Rectal smooth muscle tissue (tissue), 1 donor: ENCODE measurements around the gene ROBO1.

Source experiments
- H3K27ac ChIP-seq: one replicate; pipeline ENCODE4 v1.7.0; 2013; ENCODE audit warnings: low read depth, low read length, inconsistent platforms
- H3K27me3 ChIP-seq: one replicate; pipeline ENCODE4 v1.7.0; 2013; ENCODE audit warnings: low read length; ENCODE audit not compliant: control insufficient read depth, insufficient read depth
- H3K36me3 ChIP-seq: one replicate; pipeline ENCODE4 v1.7.0; 2013; ENCODE audit warnings: low read length; ENCODE audit not compliant: control insufficient read depth, insufficient read depth
- H3K4me1 ChIP-seq: one replicate; pipeline ENCODE4 v1.7.0; 2013; ENCODE audit warnings: low read length; ENCODE audit not compliant: control insufficient read depth, insufficient read depth
- H3K4me3 ChIP-seq: one replicate; pipeline ENCODE4 v1.7.0; 2013; ENCODE audit warnings: low read length
- H3K9ac ChIP-seq: one replicate; pipeline ENCODE4 v1.7.0; 2013; ENCODE audit warnings: low read length

Gene ROBO1

GRCh38 chr3:79146024-79146423 is 621.8 kb downstream of the ROBO1 start:
- Histone ChIP-seq H3K27ac (no peak overlapping the region), H3K27me3 (no peaks in the 10 kb centered on the region)

GRCh38 chr3:79140708-79141107 is 627.1 kb downstream of the ROBO1 start:
- no peak overlapping the region for H3K4me3 ChIP-seq
- H3K27me3 ChIP-seq = no peaks in the 10 kb centered on the region
- H3K27ac ChIP-seq = no peak overlapping the region
- no peak overlapping the region for H3K9ac ChIP-seq
- H3K36me3 ChIP-seq = no peaks in the 10 kb centered on the region
- H3K4me1 ChIP-seq = no peaks in the 10 kb centered on the region

More at GRCh38 chr3:79146024-79146423, 621.8 kb downstream of the ROBO1 start:
- H3K4me1 ChIP-seq = no peaks in the 10 kb centered on the region
- no peaks in the 10 kb centered on the region for H3K36me3 ChIP-seq
- H3K4me3 ChIP-seq = no peak overlapping the region
- no peak overlapping the region for H3K9ac ChIP-seq

- H3K4me1 ChIP-seq = no peaks in the 10 kb centered on the region
- no peaks in the 10 kb centered on the region for H3K36me3 ChIP-seq
- no peak overlapping the region for H3K4me3 ChIP-seq
- H3K27me3 ChIP-seq = no peaks in the 10 kb centered on the region
- H3K27ac ChIP-seq = no peak overlapping the region
- no peak overlapping the region for H3K9ac ChIP-seq
Observed at GRCh38 chr3:79139395-79140068, 628.3 kb downstream of the ROBO1 start.

GRCh38 chr3:79125313-79125984 is 642.3 kb downstream of the ROBO1 start:
- no peak overlapping the region for H3K27ac ChIP-seq
- H3K4me3 ChIP-seq = no peak overlapping the region
- no peaks in the 10 kb centered on the region for H3K27me3 ChIP-seq
- no peaks in the 10 kb centered on the region for H3K4me1 ChIP-seq
- no peaks in the 10 kb centered on the region for H3K36me3 ChIP-seq
- H3K9ac ChIP-seq = no peak overlapping the region

- H3K9ac ChIP-seq = no peak overlapping the region
- H3K4me3 ChIP-seq = no peak overlapping the region
- no peaks in the 10 kb centered on the region for H3K27me3 ChIP-seq
- no peaks in the 10 kb centered on the region for H3K36me3 ChIP-seq
- no peaks in the 10 kb centered on the region for H3K4me1 ChIP-seq
- H3K27ac ChIP-seq = no peak overlapping the region
Observed at GRCh38 chr3:79115458-79115857, 652.3 kb downstream of the ROBO1 start.

- Histone ChIP-seq H3K27me3 (no peaks in the 10 kb centered on the region), H3K27ac (no peak overlapping the region), H3K9ac (no peak overlapping the region), H3K4me1 (no peaks in the 10 kb centered on the region), H3K4me3 (no peak overlapping the region), H3K36me3 (no peaks in the 10 kb centered on the region)
Observed at GRCh38 chr3:79113876-79114275, 653.9 kb downstream of the ROBO1 start.

GRCh38 chr3:79111375-79112052 is 656.3 kb downstream of the ROBO1 start:
- Histone ChIP-seq H3K9ac (no peak overlapping the region), H3K27me3 (no peaks in the 10 kb centered on the region), H3K4me3 (no peak overlapping the region), H3K4me1 (no peaks in the 10 kb centered on the region), H3K36me3 (no peaks in the 10 kb centered on the region), H3K27ac (no peak overlapping the region)

GRCh38 chr3:79109754-79110153 is 658.0 kb downstream of the ROBO1 start:
- H3K4me1 ChIP-seq = no peaks in the 10 kb centered on the region
- H3K36me3 ChIP-seq = no peaks in the 10 kb centered on the region
- H3K27me3 ChIP-seq = no peaks in the 10 kb centered on the region
- H3K9ac ChIP-seq = no peak overlapping the region
- H3K4me3 ChIP-seq = no peak overlapping the region
- no peak overlapping the region for H3K27ac ChIP-seq

GRCh38 chr3:79103307-79103706 is 664.5 kb downstream of the ROBO1 start:
- no peaks in the 10 kb centered on the region for H3K4me1 ChIP-seq
- no peak overlapping the region for H3K9ac ChIP-seq
- no peak overlapping the region for H3K4me3 ChIP-seq
- H3K27ac ChIP-seq = no peak overlapping the region
- no peaks in the 10 kb centered on the region for H3K36me3 ChIP-seq
- H3K27me3 ChIP-seq = no peaks in the 10 kb centered on the region

- no peak overlapping the region for H3K27ac ChIP-seq
- no peaks in the 10 kb centered on the region for H3K36me3 ChIP-seq
- H3K27me3 ChIP-seq = no peaks in the 10 kb centered on the region
- no peak overlapping the region for H3K9ac ChIP-seq
- no peak overlapping the region for H3K4me3 ChIP-seq
- no peaks in the 10 kb centered on the region for H3K4me1 ChIP-seq
Observed at GRCh38 chr3:79097964-79098660, 669.7 kb downstream of the ROBO1 start.

- no peaks in the 10 kb centered on the region for H3K4me1 ChIP-seq
- no peak overlapping the region for H3K4me3 ChIP-seq
- no peak overlapping the region for H3K27ac ChIP-seq
- H3K9ac ChIP-seq = no peak overlapping the region
- H3K36me3 ChIP-seq = no peaks in the 10 kb centered on the region
- H3K27me3 ChIP-seq = no peaks in the 10 kb centered on the region
Observed at GRCh38 chr3:79094654-79095053, 673.1 kb downstream of the ROBO1 start.

GRCh38 chr3:79086514-79086913 is 681.3 kb downstream of the ROBO1 start:
- H3K4me3 ChIP-seq = no peak overlapping the region
- H3K4me1 ChIP-seq = peaks cover 5% of the 10 kb centered on the region
- H3K36me3 ChIP-seq = no peaks in the 10 kb centered on the region
- no peak overlapping the region for H3K27ac ChIP-seq
- no peak overlapping the region for H3K9ac ChIP-seq
- H3K27me3 ChIP-seq = no peaks in the 10 kb centered on the region
